ENCODE measurements around the gene ETFB.
"Not testable (repeated sequence)": the region's sequence is repeated elsewhere in the genome, so short reads cannot be mapped to it uniquely, and the experiment has no call there.

Gene ETFB

DNA sequence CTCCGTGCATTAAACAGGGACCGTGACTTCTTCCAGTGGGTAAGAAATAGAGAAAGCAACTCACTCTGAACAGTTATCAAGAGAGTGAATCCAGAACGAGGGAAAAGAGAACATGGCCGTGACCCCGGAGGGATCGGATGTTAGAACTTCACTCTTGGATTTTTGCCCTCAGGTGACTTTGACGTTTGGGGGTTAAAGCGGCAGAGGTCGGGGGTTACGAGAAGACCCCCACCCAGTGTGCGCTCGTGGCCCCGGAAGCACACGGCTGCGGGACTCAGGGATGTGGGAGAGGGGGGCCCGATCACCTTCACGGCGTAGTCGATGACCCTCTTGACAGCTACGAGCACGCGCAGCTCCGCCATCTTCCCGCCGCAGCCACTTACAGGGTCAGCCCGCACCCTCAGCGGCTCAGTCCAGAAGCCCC, at the start of gene ETFB:
Gene ETFB (minus strand): TSS at position 424 of the 424 bp plus-strand sequence. CDS start 62 bp downstream, at position 362.
- DNase-seq = no peak

DNA sequence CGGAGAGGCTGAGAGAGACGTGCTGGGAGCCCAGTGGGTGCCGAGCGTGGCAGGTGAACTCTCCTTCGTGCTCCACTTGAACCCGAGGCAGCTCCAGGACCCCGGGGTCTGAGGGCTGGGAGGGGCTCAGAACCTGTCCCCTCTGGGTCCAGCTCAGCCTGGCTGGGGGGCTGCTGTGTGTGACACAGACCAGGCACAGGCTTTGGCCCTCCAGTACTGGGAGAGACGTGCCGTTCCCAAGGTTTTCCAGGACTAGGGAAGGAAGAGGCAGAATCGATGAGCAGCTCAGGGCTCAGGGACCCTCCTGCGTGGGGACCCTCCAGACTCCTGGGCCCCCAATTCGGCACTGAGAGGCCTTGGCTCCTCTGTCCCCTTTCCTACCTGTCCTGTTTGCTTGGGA, 49.0 kb upstream of the ETFB start:
- no peak for DNase-seq

DNA sequence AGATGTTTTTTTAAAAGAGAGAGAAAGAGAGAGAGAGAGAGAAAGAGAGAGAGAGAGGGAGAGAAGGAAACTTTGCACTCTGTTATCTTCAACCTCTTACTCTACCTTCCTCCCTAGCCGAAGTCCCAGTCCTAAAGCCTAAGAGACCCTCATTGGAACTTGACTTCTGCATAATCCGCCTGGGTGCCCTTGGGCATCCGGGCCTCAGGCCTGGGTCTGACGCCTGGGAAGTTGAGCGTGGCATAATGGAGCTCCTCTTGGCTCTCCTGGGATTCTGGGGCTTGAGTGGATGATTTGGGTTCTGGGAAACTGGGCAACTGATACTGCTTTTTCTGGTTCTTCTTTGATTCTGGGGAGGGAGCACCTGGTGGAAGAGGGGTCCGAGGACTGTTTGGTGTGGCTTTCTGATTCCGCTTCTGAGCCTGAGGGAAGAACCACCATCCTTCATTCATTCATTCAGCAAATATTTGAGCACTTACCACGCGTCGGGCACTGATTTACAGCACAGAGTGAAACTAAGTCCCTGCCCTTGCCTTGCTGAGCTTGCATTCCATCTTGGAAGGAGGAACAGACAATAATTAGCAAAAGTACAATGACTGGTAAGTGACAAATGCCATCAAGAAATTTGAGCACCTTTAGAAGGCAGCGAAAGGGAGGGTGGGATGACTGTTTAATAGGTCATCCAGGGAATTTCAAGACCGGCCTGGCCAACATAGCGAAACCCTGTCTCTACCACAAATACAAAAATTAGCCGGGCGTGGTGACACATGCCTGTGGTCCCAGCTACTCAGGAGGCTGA, 45.0 kb upstream of the ETFB start:
- no peak for DNase-seq

DNA sequence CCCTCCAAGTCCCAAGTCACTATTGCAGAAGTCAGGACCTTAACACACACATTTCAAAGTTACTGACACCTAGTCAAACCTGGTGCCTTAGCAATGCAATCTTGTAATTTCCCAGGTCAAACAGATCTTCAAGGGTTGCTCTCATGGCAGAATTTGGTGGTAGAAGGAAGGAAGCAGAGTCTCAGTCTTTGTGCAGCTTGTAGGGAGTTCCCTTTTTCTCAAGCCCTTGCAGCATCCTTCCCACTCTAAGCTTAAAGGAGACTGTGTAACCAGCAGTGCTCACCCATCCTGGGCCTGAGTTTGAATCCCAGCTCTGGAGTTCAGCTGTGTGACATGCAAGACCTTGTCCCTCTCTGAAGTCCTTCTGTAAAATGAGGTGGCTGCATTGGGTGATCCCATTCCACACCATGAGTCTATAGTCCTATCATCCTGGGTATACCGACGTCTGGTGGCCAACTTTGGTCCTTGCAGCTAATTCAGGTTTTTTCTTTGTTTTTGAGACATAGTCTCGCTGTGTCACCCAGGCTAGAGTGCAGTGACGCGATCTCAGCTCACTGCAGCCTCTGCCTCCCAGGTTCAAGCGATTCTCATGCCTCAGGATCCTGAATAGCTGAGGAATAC, 41.4 kb upstream of the ETFB start:
- peak; percentile 92 to 99 for DNase-seq

DNA sequence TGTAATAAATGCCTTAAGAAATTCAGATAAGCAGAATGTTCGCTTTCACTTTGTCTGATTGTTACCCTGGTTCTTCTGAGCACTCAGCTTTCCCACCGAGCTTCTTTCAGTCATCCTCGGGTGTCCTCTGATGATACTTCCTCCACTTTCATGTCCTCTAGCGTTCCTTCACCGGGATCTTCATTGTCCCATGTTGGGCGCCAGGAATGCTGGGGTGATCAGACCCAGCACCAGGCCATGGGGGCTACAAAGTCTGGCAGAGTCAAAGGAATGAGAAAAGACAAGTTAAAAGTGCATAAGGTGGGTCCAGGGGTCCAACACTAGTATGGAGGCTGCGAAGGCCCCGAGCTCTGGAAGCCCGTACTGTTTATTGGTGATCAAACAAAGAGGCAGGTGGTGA, 35.9 kb upstream of the ETFB start:
- no peak for DNase-seq

DNA sequence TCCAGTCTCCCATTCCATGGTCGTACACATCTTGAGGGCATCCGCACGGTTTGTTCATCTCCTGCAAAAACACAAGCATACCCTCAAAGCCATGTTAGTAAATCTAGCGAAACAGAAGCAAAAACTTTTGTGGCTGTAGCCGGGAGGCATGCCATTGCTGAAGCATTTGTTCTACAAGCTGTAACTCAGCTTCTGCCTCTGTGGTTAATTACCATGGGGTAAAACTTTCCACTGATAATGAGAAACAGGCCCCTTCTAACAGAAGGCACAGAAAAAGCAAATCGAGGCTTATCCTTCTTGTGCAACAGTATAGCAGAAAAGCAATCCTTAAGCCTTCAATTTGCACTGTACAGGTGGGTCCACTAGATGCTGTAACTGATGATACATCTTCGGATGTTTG, 33.7 kb upstream of the ETFB start:
- not testable (repeated sequence) for DNase-seq

DNA sequence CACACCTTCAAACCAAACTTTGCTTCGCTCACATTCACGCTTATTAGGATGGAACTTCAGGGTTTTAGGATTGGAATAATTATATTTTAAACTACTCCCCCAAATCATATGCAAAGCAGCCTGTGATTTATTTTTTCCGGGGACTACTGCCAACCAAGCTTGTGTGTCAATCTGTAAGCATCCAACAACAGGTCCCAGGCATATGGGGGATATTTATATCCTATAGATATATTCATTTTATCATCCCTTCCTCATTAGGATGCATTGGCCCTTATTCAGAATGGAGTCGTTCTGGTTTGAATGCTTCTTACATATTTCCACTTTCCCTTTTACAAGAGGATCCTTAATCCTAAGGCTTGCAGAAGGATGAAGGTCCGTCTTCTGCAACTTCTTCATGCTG, 33.0 kb upstream of the ETFB start:
- DNase-seq = no peak

DNA sequence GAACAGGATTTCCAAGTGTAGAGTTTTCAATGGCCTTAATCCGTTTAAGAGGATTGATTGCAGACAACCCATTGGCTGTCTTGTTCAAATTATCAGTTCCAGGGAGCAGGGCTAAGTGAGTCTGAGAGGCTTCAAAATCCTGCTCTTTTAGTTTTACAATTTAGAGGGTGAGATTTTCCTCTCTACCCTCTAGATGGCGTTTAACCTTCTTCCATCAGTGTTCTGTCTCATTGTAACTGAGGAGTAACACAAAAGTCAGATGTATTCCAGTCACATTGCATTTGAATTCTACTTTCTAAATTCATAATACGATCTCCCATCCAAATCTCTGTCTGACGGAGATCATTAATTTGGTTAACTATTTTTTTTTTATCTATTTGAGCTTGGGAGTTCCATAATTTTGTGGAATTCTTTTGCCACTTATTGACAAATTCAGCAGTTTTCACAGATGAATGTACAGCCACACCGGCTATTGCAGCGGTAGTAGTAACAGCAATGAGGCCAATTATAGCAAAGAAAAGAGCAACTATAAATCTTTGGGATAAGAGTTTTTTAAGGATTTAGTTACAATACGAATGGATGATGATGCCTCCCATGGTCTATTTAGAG, 32.0 kb upstream of the ETFB start:
- peak; percentile 59 to 71 for DNase-seq

DNA sequence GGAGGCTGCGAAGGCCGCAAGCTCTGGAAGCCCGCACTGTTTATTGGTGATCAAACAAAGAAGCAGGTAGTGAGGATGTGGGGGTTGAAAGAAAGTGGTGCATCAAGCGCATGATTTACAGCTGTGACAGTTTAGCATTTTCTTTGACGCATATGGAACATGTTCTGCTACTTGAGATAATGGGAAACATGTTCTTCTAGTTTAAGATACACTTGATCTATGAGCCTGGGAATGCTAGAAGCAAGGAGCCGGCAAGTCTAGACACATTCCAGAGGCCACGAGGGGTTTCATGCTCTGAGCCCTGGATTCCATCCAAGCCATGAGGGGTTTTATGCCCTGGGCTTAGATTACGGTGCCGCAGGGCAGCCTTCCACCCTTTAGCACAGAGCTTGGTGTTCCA, 31.3 kb upstream of the ETFB start:
- not testable (repeated sequence) for DNase-seq

DNA sequence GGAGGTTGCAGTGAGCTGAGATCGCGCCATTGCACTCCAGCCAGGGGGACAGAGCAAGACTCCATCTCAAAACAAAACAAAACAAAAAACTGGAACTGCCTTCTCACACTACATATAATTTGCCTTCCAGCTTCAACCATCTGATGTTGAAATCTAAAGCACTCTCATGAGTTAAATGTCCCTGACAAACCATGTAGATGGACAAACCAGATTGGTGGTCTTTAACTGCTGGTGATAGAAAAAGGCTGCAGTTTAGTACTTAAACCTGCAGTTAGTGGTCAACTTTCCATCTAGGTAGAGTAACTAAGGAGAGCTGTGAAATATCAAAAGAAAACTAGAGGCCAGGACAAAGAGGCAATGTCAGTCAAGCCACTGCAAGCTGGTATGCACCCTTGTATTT, 30.0 kb upstream of the ETFB start:
- DNase-seq = no peak

DNA sequence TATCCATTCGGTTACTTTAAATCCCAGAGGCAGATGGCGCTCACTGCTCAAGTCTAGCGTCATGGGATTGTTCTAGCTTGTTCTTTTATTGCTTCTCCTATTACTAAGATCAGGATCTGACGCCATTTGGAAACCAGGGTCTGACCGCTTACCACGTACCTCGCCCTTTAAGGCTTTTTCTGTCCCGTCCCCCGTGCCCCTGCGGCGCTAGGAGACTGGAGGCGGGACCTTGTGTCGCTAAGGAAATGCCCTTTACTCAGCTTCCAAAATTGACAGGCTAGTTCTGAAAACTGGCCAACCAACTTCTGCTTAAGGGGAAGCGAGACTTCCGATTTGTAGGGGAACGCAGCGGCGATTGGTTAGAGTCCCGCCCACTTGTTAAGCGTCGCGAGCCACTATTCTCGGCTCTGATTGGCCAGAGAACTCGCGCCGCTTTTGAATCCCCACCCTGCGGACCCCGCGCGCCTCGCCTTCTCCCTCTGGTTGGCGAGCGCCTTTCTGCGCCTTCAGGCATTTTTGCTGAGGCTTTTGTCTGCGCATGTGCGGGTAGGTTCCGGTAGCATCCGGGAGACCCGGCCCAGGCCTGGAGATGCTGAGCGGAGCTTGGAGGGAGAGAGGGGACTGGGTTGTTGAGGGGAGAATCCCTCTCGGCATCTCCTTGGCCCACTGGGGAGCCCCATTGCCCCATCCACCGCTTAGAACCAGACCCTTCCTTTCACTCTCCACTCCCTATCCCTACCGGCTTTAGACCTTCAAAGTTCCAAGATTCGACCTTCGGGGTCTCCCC, 28.1 kb upstream of the ETFB start:
- peak; percentile 98 to 99 for DNase-seq

DNA sequence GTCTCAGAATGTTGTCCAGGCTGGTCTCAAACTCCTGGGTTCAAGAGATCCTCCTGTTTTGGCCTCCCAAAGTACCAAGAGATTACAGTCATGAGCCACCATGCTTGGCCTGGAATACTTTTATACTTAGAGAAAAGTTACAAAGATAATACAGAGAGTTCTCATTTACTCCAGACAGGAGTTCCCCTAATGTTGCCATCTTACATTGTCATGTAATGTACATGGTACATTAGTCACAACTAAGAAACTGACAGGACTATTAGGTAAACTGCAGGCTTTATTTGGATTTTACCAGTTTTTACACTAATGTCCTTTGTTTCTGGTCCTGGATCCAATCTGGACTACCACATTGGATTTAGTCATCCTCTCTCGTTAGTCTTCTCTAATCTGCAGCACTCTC, 26.5 kb upstream of the ETFB start:
- peak; percentile 68 to 82 for DNase-seq

DNA sequence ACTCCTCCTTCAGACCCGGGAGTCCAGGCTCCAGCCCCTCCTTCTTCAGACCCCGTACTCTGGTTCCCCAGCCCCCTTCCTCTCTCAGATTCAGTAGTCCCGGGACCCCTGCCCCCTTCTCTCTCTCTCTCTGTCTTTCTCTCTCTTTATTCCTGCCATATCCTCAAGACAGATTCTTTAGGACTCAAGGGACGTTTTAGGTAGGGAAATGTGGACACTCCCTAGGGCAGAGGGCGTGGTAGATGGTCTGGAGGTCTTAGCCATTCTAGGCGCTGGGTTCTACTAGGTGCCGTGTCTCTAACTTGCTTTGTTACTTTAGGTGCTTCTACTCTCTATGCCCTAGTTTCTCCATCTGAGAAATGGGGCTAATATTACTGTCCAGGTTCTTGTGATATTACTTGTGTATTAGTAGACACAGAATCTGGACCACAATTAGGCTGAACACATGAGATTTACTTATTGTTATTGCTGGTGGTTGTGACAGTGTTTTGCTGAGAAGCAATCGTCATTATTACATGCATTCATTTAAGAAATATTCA, 25.0 kb upstream of the ETFB start:
- no peak for DNase-seq

DNA sequence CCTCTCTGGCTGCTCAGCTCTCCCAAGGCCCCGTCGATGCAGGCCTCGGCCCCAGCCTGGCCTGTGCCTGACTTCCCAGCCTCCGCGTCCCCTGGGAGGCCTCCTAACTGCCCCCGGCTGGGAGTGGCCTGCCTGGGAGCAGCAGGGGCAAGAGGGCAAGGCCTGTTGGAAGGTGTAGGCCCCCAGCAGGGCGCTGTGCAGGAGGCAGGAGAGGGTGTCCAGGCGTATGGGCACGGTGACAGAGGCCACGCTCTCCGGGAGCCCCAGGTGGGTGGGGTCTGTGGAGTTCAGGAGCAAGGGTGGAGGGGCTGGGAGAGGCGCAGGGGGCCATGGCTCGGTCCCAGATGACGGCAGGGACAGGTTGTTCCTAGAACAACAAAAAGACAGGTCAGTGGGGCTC, 23.0 kb upstream of the ETFB start:
- no peak for DNase-seq

DNA sequence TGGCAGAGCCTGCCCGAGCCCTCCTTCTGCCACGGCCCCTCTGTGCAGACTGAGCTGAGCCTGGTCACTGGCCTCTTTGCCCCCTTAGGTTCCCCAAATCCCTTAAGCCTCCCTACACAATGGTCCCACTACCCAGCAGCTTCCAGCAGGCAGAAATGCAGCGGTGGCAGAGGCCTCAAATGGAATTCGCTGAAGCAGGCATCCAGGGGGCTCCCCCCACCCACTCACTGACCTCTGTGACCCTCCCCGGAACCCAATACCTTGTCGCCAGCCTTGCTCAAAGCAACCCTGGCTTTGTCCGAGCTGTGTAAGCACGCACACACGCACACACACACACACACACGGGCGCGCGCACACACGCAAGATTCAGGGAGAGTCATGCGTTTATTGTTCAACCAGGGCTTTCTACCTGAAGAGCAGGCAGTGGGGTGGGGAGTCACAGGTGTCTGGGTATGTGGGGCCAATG, 21.8 kb upstream of the ETFB start, which contains the start of gene LIM2:
Gene LIM2 (minus strand): TSS at position 51 of the 466 bp plus-strand sequence. CDS start 531 bp downstream, outside the sequence.
- DNase-seq = no peak

DNA sequence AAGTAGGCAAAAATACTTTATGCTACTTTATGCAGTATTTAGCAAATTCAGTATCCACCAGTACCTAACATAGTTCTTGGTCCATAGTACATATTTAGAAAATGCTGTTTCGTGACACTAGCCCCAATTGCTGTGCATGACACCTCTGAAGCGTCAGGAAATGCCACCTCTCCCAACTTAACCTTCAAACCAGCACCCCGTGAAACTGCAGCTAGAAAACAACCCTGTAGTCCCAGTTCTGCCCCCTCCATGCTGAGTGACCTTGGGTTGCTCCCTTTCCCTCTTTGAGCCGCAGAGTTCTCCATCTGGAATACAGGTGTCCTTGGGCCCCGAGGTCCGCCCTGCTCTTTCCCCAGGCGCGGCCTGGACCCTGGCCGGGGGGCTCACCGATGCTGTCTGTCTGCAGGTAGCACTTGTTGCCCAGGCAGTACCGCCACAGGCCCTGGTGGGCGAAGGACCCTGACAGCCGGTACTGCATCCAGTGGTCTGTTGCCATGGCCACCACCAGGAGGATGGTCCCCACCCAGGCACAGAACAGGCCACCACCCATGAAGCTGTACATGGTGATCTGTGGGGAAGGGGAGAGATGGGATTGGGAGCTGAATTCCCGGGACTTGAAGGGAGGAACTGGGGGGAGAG, 20.8 kb upstream of the ETFB start:
- DNase-seq = no peak

DNA sequence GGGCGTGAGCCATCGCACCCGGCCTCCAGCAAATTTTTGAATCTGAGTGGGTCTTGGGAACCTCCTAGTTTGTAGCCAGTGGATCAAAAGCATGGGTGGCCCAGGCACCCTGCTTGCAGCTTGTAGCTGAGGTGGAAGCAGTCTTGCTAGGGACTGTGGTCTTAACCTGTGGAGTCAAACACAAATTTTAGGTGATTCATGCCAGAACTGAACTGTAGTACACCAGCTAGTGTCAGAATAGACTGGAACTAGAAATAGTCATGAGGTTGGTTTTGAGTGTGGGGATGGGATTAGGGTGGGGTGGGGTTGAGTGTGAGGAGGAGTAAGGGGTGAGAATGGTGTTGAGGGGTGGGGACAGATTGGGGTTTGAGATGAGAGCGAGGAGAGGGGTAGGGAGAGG, 15.8 kb upstream of the ETFB start:
- DNase-seq = no peak

DNA sequence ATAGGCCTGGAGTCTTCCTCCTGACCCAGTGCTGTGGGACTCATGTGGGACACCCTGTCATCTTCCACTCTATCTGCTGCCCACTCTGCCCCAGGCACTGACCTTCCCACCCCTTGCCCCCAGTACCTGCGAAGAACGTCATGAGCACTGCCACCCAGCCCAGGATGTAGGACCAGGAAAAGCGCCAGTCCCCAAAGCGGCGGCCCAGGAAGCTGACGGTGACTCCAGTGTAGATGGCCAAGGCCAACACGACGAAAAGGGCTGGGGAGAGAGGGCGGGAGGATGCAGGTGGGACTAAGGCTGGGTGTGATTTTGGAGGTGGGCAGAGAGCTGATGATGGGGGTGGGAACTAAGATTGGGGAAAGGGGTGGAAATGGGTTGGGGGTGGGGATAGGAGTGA, 14.2 kb upstream of the ETFB start:
- DNase-seq = no peak

DNA sequence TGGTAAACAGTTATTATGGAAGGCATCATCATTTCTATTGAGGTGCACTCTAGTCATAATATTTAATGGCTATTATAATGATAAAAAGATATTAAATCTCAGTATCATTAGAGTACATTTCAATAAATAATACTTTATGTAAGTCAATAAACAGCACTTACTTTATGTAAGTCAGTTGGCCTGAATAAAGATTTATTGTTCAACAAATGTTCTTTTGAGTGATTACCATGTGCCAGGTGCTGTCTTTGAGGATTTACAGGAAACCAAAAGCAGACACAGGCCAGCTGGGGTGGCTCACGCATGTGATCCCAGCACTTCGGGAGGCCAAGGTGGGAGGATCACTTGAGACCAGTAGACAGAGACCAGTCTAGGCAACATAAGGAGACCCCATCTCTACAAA, 11.2 kb upstream of the ETFB start:
- DNase-seq = no peak

DNA sequence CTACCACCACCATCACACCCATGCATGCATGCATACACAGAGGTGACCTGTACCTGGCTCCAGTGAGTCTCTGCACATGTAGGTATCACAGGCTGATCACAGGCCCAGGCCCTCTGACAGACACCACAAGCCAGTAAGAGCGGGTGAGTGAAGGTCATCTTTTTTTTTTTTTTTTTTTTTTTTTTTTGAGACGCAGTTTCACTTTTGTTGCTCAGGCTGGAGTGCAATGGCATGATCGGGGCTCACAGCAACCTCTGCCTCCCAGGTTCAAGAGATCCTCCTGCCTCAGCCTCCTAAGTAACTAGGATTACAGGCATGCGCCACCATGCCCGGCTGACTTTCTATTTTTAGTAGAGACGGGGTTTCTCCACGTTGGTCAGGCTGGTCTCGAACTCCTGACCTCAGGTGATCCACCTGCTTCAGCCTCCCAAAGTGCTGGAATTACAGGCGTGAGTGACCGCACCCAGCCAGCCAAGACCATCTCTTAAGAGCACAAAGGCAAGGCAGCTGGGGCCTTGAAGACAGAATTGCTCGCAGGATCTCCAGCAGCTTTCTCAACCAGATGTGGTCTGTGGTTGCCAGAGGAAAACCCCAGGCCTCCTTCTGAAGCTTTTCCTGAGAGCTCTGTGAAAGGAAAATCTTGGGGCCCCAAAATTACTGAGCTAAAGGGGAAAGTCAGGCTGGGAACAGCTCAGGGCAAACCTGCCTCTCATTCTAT, 9.5 kb upstream of the ETFB start:
- peak in 1 of 2 donors; percentile 37 for DNase-seq
